Naive thymus-derived CD8-positive, alpha-beta T cell (primary cell): ENCODE results near the gene RAB43. TPM values are rescaled to one million over a fixed set of nuclear protein-coding genes. Genes with fewer than 3 reads are reported as not detected.

Experiments used
- ATAC-seq, 2 donors: fragments of 150-1000 bp; cut with Tn5 transposase in 1 of 2; sonication (Bioruptor Pico), chemical (Tn5 transposase) in 1 of 2; 1 replicate in 1 of 2; 2 replicates in 1 of 2; pipeline ENCODE4 v1.10.0; 2021; ENCODE audit warnings: mild to moderate bottlenecking in 2 of 2, moderate library complexity in 2 of 2
- POLR2A ChIA-PET: fragments of 350-600 bp; sonication (Branson Sonifier 250); formaldehyde crosslinking; loops from one replicate; lab custom pipeline; 2021; ENCODE audit warnings: antibody characterized with exemption; lab: Charles Lee
- DNase-seq, 10 donors: peaks; one replicate each; pipeline versions ENCODE4 v3.0.0 to v3.0.0-alpha.2; 2020 to 2022
- H3K27ac Mint-ChIP-seq, 10 donors: one replicate each; pipeline ENCODE4 v1.8.0; 2020 to 2022; ENCODE audit warnings: mild to moderate bottlenecking in 10 of 10, mixed read lengths in 10 of 10, moderate library complexity in 4 of 10, inconsistent platforms in 1 of 10
- H3K27me3 Mint-ChIP-seq, 5 donors: one replicate each; pipeline ENCODE4 v1.8.0; 2021 to 2022; ENCODE audit warnings: mixed read lengths in 5 of 5
- H3K36me3 Mint-ChIP-seq, 3 donors: one replicate each; pipeline ENCODE4 v1.8.0; 2020 to 2022; ENCODE audit warnings: mixed read lengths in 3 of 3, mild to moderate bottlenecking in 2 of 3, inconsistent platforms in 1 of 3
- H3K4me1 Mint-ChIP-seq, 4 donors: one replicate each; pipeline ENCODE4 v1.8.0; 2021 to 2022; ENCODE audit warnings: mixed read lengths in 4 of 4
- H3K4me3 Mint-ChIP-seq, 10 donors: one replicate each; pipeline ENCODE4 v1.8.0; 2020 to 2022; ENCODE audit warnings: mild to moderate bottlenecking in 10 of 10, mixed read lengths in 10 of 10, moderate library complexity in 6 of 10, inconsistent platforms in 1 of 10
- H3K9me3 Mint-ChIP-seq, 9 donors: one replicate each; pipeline ENCODE4 v1.8.0; 2020 to 2022; ENCODE audit warnings: mixed read lengths in 9 of 9, mild to moderate bottlenecking in 3 of 9, inconsistent platforms in 1 of 9, moderate library complexity in 1 of 9
- polyA plus RNA-seq, 3 donors: library from polyadenylated mRNA; unstranded; fragments of 300-500 nt; fragmentation: Illumina TruSeq; gene quantifications; one replicate each; pipeline ENCODE4 v1.2.3, GENCODE V29; 2021
- total RNA-seq, 8 experiments: library from RNA in 2 of 8; stranded (reverse) in 2 of 8; gene quantifications; one replicate each; pipeline ENCODE4 v1.2.3 and lab custom pipeline; 2021 to 2026

RAB43 gene
- total and polyA plus RNA-seq, 5 experiments from 2014 or later = 15.7 to 130 (median 43.1) TPM

DNA sequence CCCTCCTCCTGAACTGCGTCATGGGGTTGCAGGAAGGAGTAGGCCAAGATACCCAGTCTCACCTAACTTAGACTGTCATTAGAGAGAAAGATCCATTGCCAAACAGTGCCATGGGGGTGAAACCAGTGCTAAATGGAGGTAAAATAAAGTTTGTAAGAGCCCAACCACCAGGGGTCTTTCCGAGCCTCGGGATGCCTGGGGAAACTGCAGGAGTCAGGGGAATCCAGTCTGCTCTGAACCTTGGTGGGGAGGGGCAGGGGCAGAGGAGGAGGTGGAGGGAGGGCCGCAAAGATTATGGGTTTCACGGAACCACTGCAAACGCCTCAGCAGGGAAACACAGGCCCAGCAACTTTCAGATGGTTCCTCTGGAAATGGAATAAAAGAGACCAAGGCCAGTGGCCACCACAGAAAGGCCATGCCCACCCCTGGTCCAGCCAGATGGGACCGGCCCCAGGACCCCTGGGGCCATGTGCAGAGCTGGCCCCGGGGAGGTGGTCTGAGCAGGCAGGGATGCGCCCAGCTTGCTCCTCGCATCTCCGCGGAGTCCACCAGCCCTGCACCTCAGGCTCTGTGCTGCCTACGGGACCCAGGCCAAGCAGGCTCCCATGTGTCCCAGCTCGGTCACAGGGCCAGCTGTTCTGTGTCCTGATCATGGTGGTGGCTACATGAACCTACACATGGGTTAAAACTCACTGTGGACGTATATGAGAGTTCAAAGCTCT, 80.9 kb downstream of the RAB43 start:
- peaks cover 0 to 3% (median 0%) of the 10 kb centered on the region in 9 donors for H3K9me3 Mint-ChIP-seq
- DNase-seq (no peak), ATAC-seq (no peak)
- no peak overlapping the region for H3K27ac Mint-ChIP-seq
- no peak overlapping the region for H3K4me3 Mint-ChIP-seq
- POLR2A ChIA-PET = interaction anchor here (0.5 to 1.1 kb wide), 2 partner anchors 13 to 128 kb away, joined by 3 read pairs; no protein-coding TSS in a partner anchor
- no peaks in the 10 kb centered on the region for H3K36me3 Mint-ChIP-seq
- peaks cover 0 to 18% (median 0%) of the 10 kb centered on the region in 5 donors for H3K27me3 Mint-ChIP-seq
- peaks cover 9 to 27% (median 15%) of the 10 kb centered on the region in 4 donors for H3K4me1 Mint-ChIP-seq

DNA sequence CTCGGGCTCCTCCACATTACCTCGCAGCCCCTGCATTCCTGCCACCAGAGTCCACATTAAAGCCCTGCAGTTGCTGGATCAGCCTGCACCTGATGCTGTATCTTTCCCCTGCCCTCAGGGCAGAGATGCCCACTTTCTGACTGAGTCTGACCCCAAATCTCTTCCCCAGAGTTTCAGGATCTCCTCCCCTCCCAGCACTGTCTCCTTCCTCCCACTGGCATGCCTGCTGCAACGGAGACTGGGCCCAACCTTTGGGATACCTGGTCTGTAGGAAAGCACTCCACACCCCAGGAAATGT, 81.6 kb downstream of the RAB43 start:
- H3K27me3 Mint-ChIP-seq = peaks cover 0 to 16% (median 0%) of the 10 kb centered on the region in 5 donors
- POLR2A ChIA-PET = no interaction called here
- no peak for DNase-seq
- H3K36me3 Mint-ChIP-seq = no peaks in the 10 kb centered on the region
- peaks cover 15 to 33% (median 21%) of the 10 kb centered on the region in 4 donors for H3K4me1 Mint-ChIP-seq
- H3K9me3 Mint-ChIP-seq = peaks cover 0 to 3% (median 0%) of the 10 kb centered on the region in 9 donors
- peak overlapping the region in 3 of 10 donors; percentile 11 to 65 (median 50) for H3K27ac Mint-ChIP-seq
- no peak for ATAC-seq
- H3K4me3 Mint-ChIP-seq = peak overlapping the region in 1 of 10 donors; percentile 26

DNA sequence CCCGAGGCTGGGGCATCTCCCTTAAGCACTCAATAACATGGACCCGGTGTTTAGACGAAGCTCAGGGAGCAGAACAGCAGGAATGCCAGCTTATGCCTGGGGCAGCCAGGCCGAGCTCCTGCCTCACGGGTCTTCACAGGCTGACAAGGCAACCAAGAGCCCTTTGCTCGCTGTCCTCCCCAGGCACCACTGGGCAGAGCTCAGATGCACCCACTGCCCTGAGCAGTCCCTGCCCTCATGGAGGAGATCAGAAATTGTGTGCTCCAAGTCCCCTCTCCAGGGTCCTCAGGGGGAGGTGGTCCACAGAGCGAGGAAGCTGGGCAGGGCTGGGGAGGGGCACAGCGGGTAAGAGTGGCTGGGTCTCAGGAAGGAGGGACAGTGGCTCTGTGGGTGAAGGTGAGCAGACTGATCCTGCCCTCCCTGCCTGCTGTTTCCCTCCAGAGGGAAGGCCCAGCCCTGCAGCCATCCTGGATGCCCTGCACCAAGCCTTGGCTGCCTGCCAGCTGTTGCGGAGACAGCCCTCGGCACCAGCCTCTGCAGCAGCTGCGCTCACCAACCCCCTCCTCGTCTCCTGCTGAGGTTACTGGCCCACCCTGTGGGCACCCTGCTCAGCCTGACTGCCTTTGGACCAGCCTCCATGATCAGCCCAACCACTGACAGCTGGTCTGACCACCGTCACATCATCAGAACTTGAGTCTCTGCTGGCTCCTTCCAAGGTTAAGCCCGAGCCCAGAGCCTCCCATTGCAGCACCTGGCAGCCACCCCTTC, 82.1 kb downstream of the RAB43 start:
- peaks cover 0 to 14% (median 0%) of the 10 kb centered on the region in 5 donors for H3K27me3 Mint-ChIP-seq
- peaks cover 0 to 3% (median 0%) of the 10 kb centered on the region in 9 donors for H3K9me3 Mint-ChIP-seq
- POLR2A ChIA-PET = interaction anchor here (0.5 to 1.8 kb wide), 3 partner anchors 13 to 69 kb away, joined by 3 to 8 read pairs (median 3); no protein-coding TSS in a partner anchor
- H3K27ac Mint-ChIP-seq = peak overlapping the region in 2 of 10 donors; percentile 11 to 29
- no peaks in the 10 kb centered on the region for H3K36me3 Mint-ChIP-seq
- peak overlapping the region in 1 of 10 donors; percentile 26 for H3K4me3 Mint-ChIP-seq
- DNase-seq = peak in 4 of 10 donors; percentile 21 to 40 (median 38)
- peak in 1 of 2 donors; percentile 37 for ATAC-seq
- H3K4me1 Mint-ChIP-seq = peaks cover 16 to 37% (median 22%) of the 10 kb centered on the region in 4 donors

DNA sequence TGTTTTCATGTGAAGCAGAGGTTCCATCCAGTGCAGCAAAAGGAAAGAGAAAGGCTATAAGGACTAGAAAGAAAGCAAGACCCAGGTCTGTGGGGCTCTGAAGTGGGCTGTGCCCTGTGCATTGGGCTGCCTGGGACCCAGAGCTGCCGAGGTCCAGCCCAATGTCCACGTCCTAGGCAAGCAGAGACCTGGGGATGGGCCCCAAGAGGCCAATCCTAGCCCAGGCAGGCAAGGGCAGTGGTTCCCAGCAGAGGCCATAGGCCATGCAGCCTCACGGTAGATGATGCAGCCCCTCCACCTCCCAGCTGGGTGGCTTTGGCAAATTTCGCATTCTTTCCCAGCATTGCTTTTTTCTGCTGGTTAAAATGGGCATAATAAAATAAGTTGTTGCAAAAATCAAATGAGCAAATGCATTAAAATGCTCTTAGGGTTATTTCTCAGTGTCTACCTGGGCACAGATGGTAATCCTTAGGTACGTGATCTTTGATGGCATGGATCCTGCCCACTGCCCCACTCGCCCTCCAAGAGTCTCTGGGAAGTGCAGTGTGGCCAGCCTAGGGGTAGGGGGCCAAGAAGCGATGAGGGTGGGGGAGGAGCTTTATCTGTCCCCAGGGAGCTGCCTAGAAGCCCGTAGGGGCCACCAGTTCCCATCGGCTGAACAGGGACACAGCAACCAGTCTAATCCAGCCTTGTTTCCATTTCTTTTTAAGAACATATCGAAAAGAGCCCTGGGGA, 83.3 kb downstream of the RAB43 start:
- no peak for ATAC-seq
- Mint-ChIP-seq H3K27ac (no peak overlapping the region), H3K4me1 (peaks cover 16 to 37% (median 23%) of the 10 kb centered on the region in 4 donors), H3K27me3 (peaks cover 0 to 13% (median 0%) of the 10 kb centered on the region in 5 donors), H3K9me3 (no peaks in the 10 kb centered on the region), H3K36me3 (no peaks in the 10 kb centered on the region), H3K4me3 (no peak overlapping the region)
- POLR2A ChIA-PET = interaction anchor here (1.2 to 1.8 kb wide), 2 partner anchors 12 to 18 kb away, joined by 3 to 8 read pairs; no protein-coding TSS in a partner anchor
- no peak for DNase-seq

Other genes starting within 250 kb of the RAB43 start
- 10 to 100 TPM; 57.0 to 61.3 TPM for gene ACAD9, start 242.2 kb downstream of the RAB43 start, total RNA-seq
- 10 to 100 TPM; 14.0 to 20.4 (median 16.5) TPM for gene ACAD9, start 242.2 kb downstream of the RAB43 start, polyA plus RNA-seq
- gene CFAP92, start 127.7 kb downstream of the RAB43 start, total RNA-seq = 1 to 10 TPM; 1.7 to 2.0 TPM
- under 1 TPM; 0.18 to 0.23 (median 0.20) TPM for gene CFAP92, start 127.7 kb downstream of the RAB43 start, polyA plus RNA-seq
- under 1 TPM; 0.52 to 0.69 TPM for gene EFCC1, start 120.5 kb downstream of the RAB43 start, total RNA-seq
- gene EFCC1, start 120.5 kb downstream of the RAB43 start, polyA plus RNA-seq = under 1 TPM; 0.21 to 0.47 (median 0.32) TPM
- gene GP9, start 61.0 kb downstream of the RAB43 start, total RNA-seq = not detected
- gene GP9, start 61.0 kb downstream of the RAB43 start, polyA plus RNA-seq = not detected
- gene ISY1, start 39.3 kb upstream of the RAB43 start, total RNA-seq = 10 to 100 TPM; 47.1 to 47.2 TPM
- gene ISY1, start 39.3 kb upstream of the RAB43 start, polyA plus RNA-seq = 100 to 1,000 TPM; 101 to 119 (median 107) TPM
- 100 to 1,000 TPM; 403 to 421 TPM for gene CNBP, start 62.1 kb upstream of the RAB43 start, total RNA-seq
- 100 to 1,000 TPM; 843 to 960 (median 927) TPM for gene CNBP, start 62.1 kb upstream of the RAB43 start, polyA plus RNA-seq
- 100 to 1,000 TPM; 106 to 113 TPM for gene COPG1, start 127.8 kb upstream of the RAB43 start, total RNA-seq
- gene COPG1, start 127.8 kb upstream of the RAB43 start, polyA plus RNA-seq = 10 to 100 TPM; 54.0 to 75.5 (median 58.5) TPM
- 10 to 100 TPM; 54.5 to 62.2 TPM for gene HMCES, start 157.1 kb upstream of the RAB43 start, total RNA-seq
- 100 to 1,000 TPM in 1 of 3 donors, 10 to 100 TPM in 2; 82.2 to 112 (median 83.9) TPM for gene HMCES, start 157.1 kb upstream of the RAB43 start, polyA plus RNA-seq